Kidney (tissue), 14 donors: ENCODE results near the gene MCRIP1. TPM values are rescaled to one million over a fixed set of nuclear protein-coding genes. Genes with fewer than 3 reads are reported as not detected.

Source experiments
- DNase-seq, 5 donors: peaks; one replicate each; pipeline ENCODE4 v3.0.0-alpha.2; 2013 to 2020
- FAIRE-seq: peaks from 2 replicates; lab custom pipeline; 2012; peaks lifted over from hg19 to GRCh38; lab: Jason Lieb, UNC
- H3K27ac ChIP-seq, 2 donors: one replicate each; pipeline ENCODE4 v1.7.0; 2013; ENCODE audit warnings: low read depth in 2 of 2, low read length in 2 of 2, inconsistent platforms in 1 of 2
- H3K27me3 ChIP-seq: one replicate; pipeline ENCODE4 v1.7.1; 2013; ENCODE audit warnings: low read length, inconsistent platforms; ENCODE audit not compliant: control insufficient read depth, insufficient read depth
- H3K36me3 ChIP-seq, 3 donors: one replicate each; pipeline versions ENCODE4 v1.7.0 to v1.7.1; 2013; ENCODE audit warnings: low read length in 3 of 3, control low read depth in 1 of 3, inconsistent platforms in 1 of 3; ENCODE audit not compliant: insufficient read depth in 3 of 3, control insufficient read depth in 2 of 3
- H3K4me1 ChIP-seq, 3 donors: one replicate each; pipeline versions ENCODE4 v1.7.0 to v1.7.1; 2013; ENCODE audit warnings: low read length in 3 of 3, inconsistent platforms in 1 of 3, low read depth in 1 of 3; ENCODE audit not compliant: control insufficient read depth in 2 of 3, insufficient read depth in 2 of 3
- H3K4me3 ChIP-seq, 3 donors: one replicate each; pipeline versions ENCODE4 v1.7.0 to v1.8.1; 2013; ENCODE audit warnings: low read length in 3 of 3, control low read depth in 1 of 3, inconsistent platforms in 1 of 3
- H3K9ac ChIP-seq, 3 donors: one replicate each; pipeline versions ENCODE4 v1.7.0 to v1.7.1; 2013; ENCODE audit warnings: low read length in 3 of 3, control low read depth in 1 of 3, inconsistent platforms in 1 of 3
- H3K9me3 ChIP-seq, 3 donors: one replicate each; pipeline versions ENCODE4 v1.7.0 to v1.7.1; 2013; ENCODE audit warnings: low read length in 3 of 3, control low read depth in 1 of 3, inconsistent platforms in 1 of 3; ENCODE audit not compliant: control insufficient read depth in 2 of 3, insufficient read depth in 1 of 3
- CTCF ChIP-seq: IDR thresholded peaks from 3 replicates; pipeline ENCODE4 v1.5.1; 2012; ENCODE audit warnings: mild to moderate bottlenecking, moderate library complexity, borderline replicate concordance; ENCODE audit not compliant: insufficient read depth; ENCODE audit errors: extremely low read depth
- intact Hi-C: fragments of 100-400 bp; cut with DNase I; formaldehyde crosslinking; loops from one replicate; pipeline ENCODE4 v1.11.1; 2022
- polyA plus RNA-seq: library from polyadenylated mRNA; stranded (reverse); fragments of 350-450 nt; fragmentation: Illumina TruSeq; extraction: RNeasy Lipid Tissue Mini Kit (QIAGEN cat#74804); gene quantifications from one replicate; pipeline ENCODE4 v1.2.3, GENCODE V29; 2014; ENCODE audit warnings: low read depth, low replicate concordance; ENCODE audit not compliant: insufficient read depth
- total RNA-seq: library from RNA; stranded (reverse); fragmentation: NEBNext Ultra II Directional; extraction: Animal tissue kit (Norgen Biotek cat#: 25700); gene quantifications from one replicate; pipeline ENCODE4 v1.2.1, GENCODE V29; 2021
- donor health status: control.
- donor health status: control.
- donor health status: control.
- donor health status: control.
- donor health status: control.
- donor health status: DM: yes; HTN: yes; CAD: no.
- donor health status: Normal renal cell carcinoma (clear cell type).

MCRIP1 gene
- total and polyA plus RNA-seq, 2 donors from 2014 or later: 88.3 to 151 TPM

- H3K4me3 ChIP-seq: no peak overlapping the region
- intact Hi-C loops: no loop called here
- DNase-seq: no peak
Measured at GRCh38 chr17:81844887-81845286, 11.8 kb upstream of the MCRIP1 start.

GRCh38 chr17:81844327-81844851 is 11.3 kb upstream of the MCRIP1 start:
- no peaks in the 10 kb centered on the region for H3K4me1 ChIP-seq
- TF ChIP-seq CTCF: no peak
- no peak overlapping the region for H3K4me3 ChIP-seq
- no peak overlapping the region for H3K27ac ChIP-seq
- intact Hi-C loops: no loop called here
- DNase-seq: no peak
- no peak for FAIRE-seq
- H3K36me3 ChIP-seq: peaks cover 0 to 37% (median 12%) of the 10 kb centered on the region in 3 donors
- no peaks in the 10 kb centered on the region for H3K9me3 ChIP-seq
- H3K27me3 ChIP-seq: no peaks in the 10 kb centered on the region
- no peak overlapping the region for H3K9ac ChIP-seq

More at GRCh38 chr17:81844887-81845286, 11.8 kb upstream of the MCRIP1 start:
- Histone ChIP-seq H3K36me3 (peaks cover 0 to 37% (median 12%) of the 10 kb centered on the region in 3 donors), H3K27ac (no peak overlapping the region), H3K9me3 (no peaks in the 10 kb centered on the region), H3K4me1 (no peaks in the 10 kb centered on the region), H3K27me3 (no peaks in the 10 kb centered on the region), H3K9ac (no peak overlapping the region)
- no peak for FAIRE-seq
- no peak for TF ChIP-seq CTCF

DNA sequence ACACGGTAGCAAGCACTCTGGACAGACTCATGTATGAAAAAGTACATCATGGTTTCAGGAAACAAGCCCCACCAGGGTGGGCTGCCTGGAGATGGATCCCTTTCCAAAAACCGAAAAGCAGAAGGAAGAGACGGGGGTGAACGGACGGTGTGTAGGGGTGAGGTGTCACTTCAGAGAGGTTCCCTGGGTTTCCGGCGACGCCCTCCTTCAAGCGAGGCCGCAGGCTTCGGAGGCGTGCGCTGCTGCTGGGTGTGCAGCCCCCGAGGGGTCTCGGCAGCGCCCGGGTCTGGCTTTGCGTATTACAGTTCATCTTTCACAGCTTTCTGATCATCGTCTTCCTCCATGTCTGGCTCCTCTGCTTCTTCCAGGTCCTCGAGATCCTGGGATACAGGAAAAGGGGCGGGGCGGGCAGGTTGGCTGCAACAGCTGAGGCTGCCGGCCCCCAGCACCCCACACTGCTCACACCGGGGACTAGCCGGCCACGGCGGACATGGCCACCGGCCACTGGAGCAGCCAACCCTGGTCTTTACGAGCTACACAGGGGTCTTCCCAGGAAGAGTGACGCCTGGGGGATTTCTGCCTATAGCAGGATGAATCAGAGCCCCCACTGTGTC is 10.7 kb upstream of the MCRIP1 start:
- Histone ChIP-seq H3K36me3 (peaks cover 0 to 37% (median 12%) of the 10 kb centered on the region in 3 donors), H3K27me3 (no peaks in the 10 kb centered on the region), H3K27ac (no peak overlapping the region), H3K4me3 (no peak overlapping the region), H3K9me3 (no peaks in the 10 kb centered on the region), H3K4me1 (no peaks in the 10 kb centered on the region), H3K9ac (no peak overlapping the region)
- DNase-seq (no peak), FAIRE-seq (no peak)
- TF ChIP-seq CTCF: no peak
- intact Hi-C loops: no loop called here
